Panc1 (cell line): ENCODE data around the gene NEUROG1. TPM values are rescaled to one million over a fixed set of nuclear protein-coding genes. Genes with fewer than 3 reads are reported as not detected.

ENCODE experiments used
- ATAC-seq: fragments of 200-7000 bp; cut with Tn5 transposase; 2 replicates; pipeline ENCODE4 v1.9.1; 2020; ENCODE audit warnings: mild to moderate bottlenecking, moderate library complexity
- BruUV-seq: library from RNA; stranded (reverse); fragments of 400-500 nt; replicated peaks from 2 replicates; lab custom pipeline; 2021; lab: Mats Ljungman, UMichigan
- CTCF ChIA-PET: fragments of 300-600 bp; sonication (Branson Sonifier 250); formaldehyde crosslinking; loops from one replicate; lab custom pipeline; 2022; ENCODE audit warnings: antibody characterized with exemption; lab: Charles Lee
- POLR2A ChIA-PET: fragments of 300-600 bp; sonication (Branson Sonifier 250); formaldehyde crosslinking; loops from one replicate; lab custom pipeline; 2022; ENCODE audit warnings: antibody characterized with exemption; lab: Charles Lee
- DNase-seq: peaks from one replicate; pipeline ENCODE4 v3.0.0-alpha.2; 2010; ENCODE audit warnings: low read depth, low spot score
- H3K27ac ChIP-seq: 2 replicates; pipeline ENCODE4 v1.5.1; 2011; ENCODE audit warnings: mild to moderate bottlenecking, low read length, inconsistent platforms
- H3K27me3 ChIP-seq: fragments of 200-500 bp; sonication (Bioruptor generic); 2 replicates; pipeline ENCODE4 v1.6.0; 2014; ENCODE audit warnings: low read length, inconsistent platforms; ENCODE audit not compliant: control insufficient read depth, insufficient read depth
- H3K36me3 ChIP-seq: fragments of 200-500 bp; sonication (Bioruptor generic); 2 replicates; pipeline ENCODE4 v1.5.1; 2014; ENCODE audit warnings: inconsistent platforms, mild to moderate bottlenecking, low read length, moderate library complexity; ENCODE audit not compliant: control insufficient read depth, insufficient read depth
- H3K4me1 ChIP-seq: 2 replicates; pipeline ENCODE4 v1.5.1; 2011; ENCODE audit warnings: inconsistent platforms, mild to moderate bottlenecking, low read length, moderate library complexity; ENCODE audit not compliant: control insufficient read depth, insufficient read depth
- H3K4me3 ChIP-seq, 2 experiments: 2 replicates each; pipeline ENCODE4 v1.5.1; 2011 to 2012; ENCODE audit warnings: low read depth in 2 of 2, low read length in 2 of 2, mild to moderate bottlenecking in 2 of 2, inconsistent platforms in 1 of 2, moderate library complexity in 1 of 2
- H3K9me3 ChIP-seq: fragments of 200-500 bp; sonication (Bioruptor generic); 2 replicates; pipeline ENCODE4 v1.5.1; 2014; ENCODE audit warnings: low read depth, mild to moderate bottlenecking, inconsistent platforms, low read length, moderate library complexity; ENCODE audit not compliant: control insufficient read depth, insufficient read depth
- POLR2AphosphoS5 ChIP-seq: IDR thresholded peaks from 2 replicates; pipeline ENCODE4 v1.6.1; 2012; ENCODE audit warnings: mild to moderate bottlenecking, low read depth, low read length, moderate library complexity
- SIN3A ChIP-seq: IDR thresholded peaks from 2 replicates; pipeline ENCODE4 v1.6.1; 2012; ENCODE audit warnings: low read depth, mild to moderate bottlenecking, low read length, moderate library complexity, borderline replicate concordance; ENCODE audit not compliant: insufficient read depth
- TCF7L2 ChIP-seq: IDR thresholded peaks from 2 replicates; pipeline ENCODE4 v1.6.1; 2011; ENCODE audit warnings: mild to moderate bottlenecking, low read depth, low read length, inconsistent platforms
- in situ Hi-C: cut with HindIII; loops from 2 replicates; pipeline ENCODE4 v1.10.0; 2016; ENCODE audit warnings: low sequenced_read_pairs, low pct_unique_long_range_greater_than_20kb
- intact Hi-C: fragments of 100-400 bp; cut with micrococcal nuclease; formaldehyde crosslinking; loops from one replicate; pipeline ENCODE4 v1.10.0; 2022; ENCODE audit not compliant: unreplicated experiment
- total RNA-seq: library from RNA; stranded (reverse); gene quantifications from one replicate; pipeline ENCODE4 v1.2.1, GENCODE V29; 2021; ENCODE audit not compliant: unreplicated experiment
- TF ChIP-seq, protein P1 (sequence below), 2 experiments: IDR thresholded peaks; 2 replicates each; pipeline ENCODE4 v1.6.1; 2011 to 2012; ENCODE audit warnings: low read depth in 2 of 2, control low read depth in 1 of 2, low read length in 1 of 2, mild to moderate bottlenecking in 1 of 2, moderate library complexity in 1 of 2; ENCODE audit not compliant: insufficient read depth in 1 of 2
- TF ChIP-seq, protein P2 (sequence below): fragments of 450-650 bp; IDR thresholded peaks from 2 replicates; pipeline ENCODE4 v1.5.1; 2017; ENCODE audit warnings: mild to moderate bottlenecking

Gene NEUROG1
- total RNA-seq, 1 experiment from 2014 or later, result not detected

- POLR2A ChIA-PET, result no interaction called here
- in situ Hi-C loops, result no loop called here
- peak overlapping the region; percentile 27 to 38 for H3K4me3 ChIP-seq
Measured at GRCh38 chr5:135543485-135544304, 7.9 kb upstream of the NEUROG1 start.

GRCh38 chr5:135543001-135543484, 7.3 kb upstream of the NEUROG1 start:
- DNase-seq (no peak), ATAC-seq (no peak)
- Histone ChIP-seq H3K4me1 (no peaks in the 10 kb centered on the region; the same call in 1 of the 2 replicates), H3K36me3 (no peaks in the 10 kb centered on the region), H3K9me3 (no peaks in the 10 kb centered on the region), H3K4me3 (peak overlapping the region; percentile 27 to 38; a peak in 3 of 4 replicates), H3K27ac (no peak overlapping the region), H3K27me3 (peaks cover 26% of the 10 kb centered on the region)
- in situ Hi-C loops (no loop called here), intact Hi-C loops (no loop called here)
- BruUV-seq, result no TSS peak
- CTCF ChIA-PET, result no interaction called here
- POLR2A ChIA-PET, result no interaction called here
- TF ChIP-seq, protein P1, sequence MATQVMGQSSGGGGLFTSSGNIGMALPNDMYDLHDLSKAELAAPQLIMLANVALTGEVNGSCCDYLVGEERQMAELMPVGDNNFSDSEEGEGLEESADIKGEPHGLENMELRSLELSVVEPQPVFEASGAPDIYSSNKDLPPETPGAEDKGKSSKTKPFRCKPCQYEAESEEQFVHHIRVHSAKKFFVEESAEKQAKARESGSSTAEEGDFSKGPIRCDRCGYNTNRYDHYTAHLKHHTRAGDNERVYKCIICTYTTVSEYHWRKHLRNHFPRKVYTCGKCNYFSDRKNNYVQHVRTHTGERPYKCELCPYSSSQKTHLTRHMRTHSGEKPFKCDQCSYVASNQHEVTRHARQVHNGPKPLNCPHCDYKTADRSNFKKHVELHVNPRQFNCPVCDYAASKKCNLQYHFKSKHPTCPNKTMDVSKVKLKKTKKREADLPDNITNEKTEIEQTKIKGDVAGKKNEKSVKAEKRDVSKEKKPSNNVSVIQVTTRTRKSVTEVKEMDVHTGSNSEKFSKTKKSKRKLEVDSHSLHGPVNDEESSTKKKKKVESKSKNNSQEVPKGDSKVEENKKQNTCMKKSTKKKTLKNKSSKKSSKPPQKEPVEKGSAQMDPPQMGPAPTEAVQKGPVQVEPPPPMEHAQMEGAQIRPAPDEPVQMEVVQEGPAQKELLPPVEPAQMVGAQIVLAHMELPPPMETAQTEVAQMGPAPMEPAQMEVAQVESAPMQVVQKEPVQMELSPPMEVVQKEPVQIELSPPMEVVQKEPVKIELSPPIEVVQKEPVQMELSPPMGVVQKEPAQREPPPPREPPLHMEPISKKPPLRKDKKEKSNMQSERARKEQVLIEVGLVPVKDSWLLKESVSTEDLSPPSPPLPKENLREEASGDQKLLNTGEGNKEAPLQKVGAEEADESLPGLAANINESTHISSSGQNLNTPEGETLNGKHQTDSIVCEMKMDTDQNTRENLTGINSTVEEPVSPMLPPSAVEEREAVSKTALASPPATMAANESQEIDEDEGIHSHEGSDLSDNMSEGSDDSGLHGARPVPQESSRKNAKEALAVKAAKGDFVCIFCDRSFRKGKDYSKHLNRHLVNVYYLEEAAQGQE (IDR thresholded peaks at IDR 0.05; ENCODE audit: insufficient read depth in 1 of 2, low read depth in 2 of 2, low read length in 1 of 2), result no peak
- TF ChIP-seq SIN3A (no peak), TCF7L2 (no peak), POLR2AphosphoS5 (no peak)
- TF ChIP-seq, protein P2, sequence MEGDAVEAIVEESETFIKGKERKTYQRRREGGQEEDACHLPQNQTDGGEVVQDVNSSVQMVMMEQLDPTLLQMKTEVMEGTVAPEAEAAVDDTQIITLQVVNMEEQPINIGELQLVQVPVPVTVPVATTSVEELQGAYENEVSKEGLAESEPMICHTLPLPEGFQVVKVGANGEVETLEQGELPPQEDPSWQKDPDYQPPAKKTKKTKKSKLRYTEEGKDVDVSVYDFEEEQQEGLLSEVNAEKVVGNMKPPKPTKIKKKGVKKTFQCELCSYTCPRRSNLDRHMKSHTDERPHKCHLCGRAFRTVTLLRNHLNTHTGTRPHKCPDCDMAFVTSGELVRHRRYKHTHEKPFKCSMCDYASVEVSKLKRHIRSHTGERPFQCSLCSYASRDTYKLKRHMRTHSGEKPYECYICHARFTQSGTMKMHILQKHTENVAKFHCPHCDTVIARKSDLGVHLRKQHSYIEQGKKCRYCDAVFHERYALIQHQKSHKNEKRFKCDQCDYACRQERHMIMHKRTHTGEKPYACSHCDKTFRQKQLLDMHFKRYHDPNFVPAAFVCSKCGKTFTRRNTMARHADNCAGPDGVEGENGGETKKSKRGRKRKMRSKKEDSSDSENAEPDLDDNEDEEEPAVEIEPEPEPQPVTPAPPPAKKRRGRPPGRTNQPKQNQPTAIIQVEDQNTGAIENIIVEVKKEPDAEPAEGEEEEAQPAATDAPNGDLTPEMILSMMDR, result no peak

More at GRCh38 chr5:135543485-135544304, 7.9 kb upstream of the NEUROG1 start:
- TF ChIP-seq, protein P2, result no peak
- no peak for TF ChIP-seq TCF7L2
- TF ChIP-seq, protein P1 (IDR thresholded peaks at IDR 0.05; ENCODE audit: insufficient read depth in 1 of 2, low read depth in 2 of 2, low read length in 1 of 2), result no peak
- TF ChIP-seq POLR2AphosphoS5, result no peak
- no peak for TF ChIP-seq SIN3A
- peaks cover 26% of the 10 kb centered on the region for H3K27me3 ChIP-seq
- CTCF ChIA-PET, result no interaction called here
- peak; percentile 38; the same call in 1 of the 2 replicates for ATAC-seq
- no peak overlapping the region for H3K27ac ChIP-seq
- DNase-seq, result no peak
- no TSS peak for BruUV-seq
- H3K9me3 ChIP-seq, result no peaks in the 10 kb centered on the region
- no peaks in the 10 kb centered on the region for H3K36me3 ChIP-seq
- intact Hi-C loops, result no loop called here
- no peaks in the 10 kb centered on the region; the same call in 1 of the 2 replicates for H3K4me1 ChIP-seq
